Peyer's patch (tissue), 4 donors: ENCODE results near the gene MYPN. TPM values are rescaled to one million over a fixed set of nuclear protein-coding genes. Genes with fewer than 3 reads are reported as not detected.

Source experiments
- DNase-seq, 3 donors: peaks; one replicate each; pipeline ENCODE4 v3.0.0-alpha.2; 2017 to 2019
- H3K27ac ChIP-seq, 4 donors: fragments of 200-600 bp; sonication (generic); one replicate each; pipeline ENCODE4 v1.5.1; 2016 to 2019
- H3K27me3 ChIP-seq, 2 donors: fragments of 200-600 bp; sonication (generic); one replicate each; pipeline ENCODE4 v1.5.1; 2019
- H3K36me3 ChIP-seq, 3 donors: fragments of 200-600 bp; sonication (generic); one replicate each; pipeline ENCODE4 v1.5.1; 2016 to 2019
- H3K4me1 ChIP-seq, 4 donors: fragments of 200-600 bp; sonication (generic); one replicate each; pipeline ENCODE4 v1.5.1; 2016 to 2019
- H3K4me3 ChIP-seq, 4 donors: fragments of 200-600 bp; sonication (generic); 1 replicate in 3 of 4; 2 replicates in 1 of 4; pipeline ENCODE4 v1.5.1; 2016 to 2019; ENCODE audit warnings: mild to moderate bottlenecking in 1 of 4
- H3K9me3 ChIP-seq, 4 donors: fragments of 200-600 bp; sonication (generic); one replicate each; pipeline ENCODE4 v1.5.1; 2016 to 2019; ENCODE audit warnings: mild to moderate bottlenecking in 1 of 4
- CTCF ChIP-seq, 6 experiments: fragments of 450-650 bp in 4 of 6; fragments of 200-600 bp in 2 of 6; sonication (generic) in 1 of 6; IDR thresholded peaks; one replicate each; pipeline ENCODE4 v1.5.1; 2017 to 2019; ENCODE audit warnings: antibody characterized with exemption in 6 of 6, mild to moderate bottlenecking in 3 of 6, moderate library complexity in 1 of 6
- POLR2A ChIP-seq, 2 donors: fragments of 450-650 bp; IDR thresholded peaks; one replicate each; pipeline ENCODE4 v1.5.1; 2017; ENCODE audit warnings: antibody characterized with exemption in 2 of 2, mild to moderate bottlenecking in 2 of 2, moderate library complexity in 2 of 2
- total RNA-seq, 4 donors: library from RNA; depleted of rRNA; stranded (reverse); fragments of >200 nt; gene quantifications; one replicate each; pipeline ENCODE4 v1.1.0, GENCODE V29; 2016

Gene MYPN
- total RNA-seq, 4 donors from 2014 or later: 0.13 TPM; not detected in 3

- H3K4me1 ChIP-seq: no peaks in the 10 kb centered on the region
- H3K27me3 ChIP-seq: no peaks in the 10 kb centered on the region
- H3K27ac ChIP-seq: no peak overlapping the region
- no peak for DNase-seq
- no peaks in the 10 kb centered on the region for H3K9me3 ChIP-seq
- TF ChIP-seq CTCF (IDR thresholded peaks at IDR 0.05): no peak
- no peak for TF ChIP-seq POLR2A (IDR thresholded peaks at IDR 0.05)
- no peak overlapping the region for H3K4me3 ChIP-seq
- no peaks in the 10 kb centered on the region for H3K36me3 ChIP-seq
Measured at GRCh38 chr10:68081916-68082315, 27.4 kb upstream of the MYPN start.

GRCh38 chr10:68082872-68083271 is 26.4 kb upstream of the MYPN start:
- no peak for DNase-seq
- H3K4me1 ChIP-seq: no peaks in the 10 kb centered on the region
- H3K36me3 ChIP-seq: no peaks in the 10 kb centered on the region
- H3K4me3 ChIP-seq: no peak overlapping the region
- TF ChIP-seq POLR2A (IDR thresholded peaks at IDR 0.05) (no peak), CTCF (IDR thresholded peaks at IDR 0.05) (peak in 3 of 6 experiments; percentile 66 to 73 (median 67))
- no peaks in the 10 kb centered on the region for H3K9me3 ChIP-seq
- H3K27ac ChIP-seq: no peak overlapping the region
- no peaks in the 10 kb centered on the region for H3K27me3 ChIP-seq

GRCh38 chr10:68083953-68084352 is 25.3 kb upstream of the MYPN start:
- H3K27ac ChIP-seq: no peak overlapping the region
- no peaks in the 10 kb centered on the region for H3K27me3 ChIP-seq
- H3K9me3 ChIP-seq: no peaks in the 10 kb centered on the region
- no peaks in the 10 kb centered on the region for H3K36me3 ChIP-seq
- DNase-seq: no peak
- no peaks in the 10 kb centered on the region for H3K4me1 ChIP-seq
- TF ChIP-seq CTCF (IDR thresholded peaks at IDR 0.05): no peak
- no peak for TF ChIP-seq POLR2A (IDR thresholded peaks at IDR 0.05)
- no peak overlapping the region for H3K4me3 ChIP-seq

- Histone ChIP-seq H3K4me3 (no peak overlapping the region), H3K27me3 (no peaks in the 10 kb centered on the region), H3K4me1 (no peaks in the 10 kb centered on the region), H3K9me3 (no peaks in the 10 kb centered on the region), H3K36me3 (no peaks in the 10 kb centered on the region), H3K27ac (no peak overlapping the region)
- DNase-seq: no peak
- TF ChIP-seq POLR2A (IDR thresholded peaks at IDR 0.05) (no peak), CTCF (IDR thresholded peaks at IDR 0.05) (no peak)
Measured at GRCh38 chr10:68084469-68084868, 24.8 kb upstream of the MYPN start.

GRCh38 chr10:68086011-68086410 is 23.3 kb upstream of the MYPN start:
- TF ChIP-seq POLR2A (IDR thresholded peaks at IDR 0.05): no peak
- TF ChIP-seq CTCF (IDR thresholded peaks at IDR 0.05): no peak

More at GRCh38 chr10:68086011-68086410, 23.3 kb upstream of the MYPN start:
- Histone ChIP-seq H3K4me3 (no peak overlapping the region), H3K27ac (no peak overlapping the region), H3K36me3 (no peaks in the 10 kb centered on the region), H3K4me1 (no peaks in the 10 kb centered on the region), H3K27me3 (no peaks in the 10 kb centered on the region), H3K9me3 (no peaks in the 10 kb centered on the region)
- no peak for DNase-seq
